GM12873 (cell line): Measurements from ENCODE around the gene C1orf50.

Source experiments
- TF ChIP-seq, protein P1 (sequence below): IDR thresholded peaks from 2 replicates; pipeline ENCODE4 v1.5.1; 2012; ENCODE audit warnings: low read depth, mild to moderate bottlenecking, moderate library complexity, low read length, control low read depth; ENCODE audit not compliant: insufficient read depth; ENCODE audit errors: missing control alignments

The C1orf50 gene

DNA sequence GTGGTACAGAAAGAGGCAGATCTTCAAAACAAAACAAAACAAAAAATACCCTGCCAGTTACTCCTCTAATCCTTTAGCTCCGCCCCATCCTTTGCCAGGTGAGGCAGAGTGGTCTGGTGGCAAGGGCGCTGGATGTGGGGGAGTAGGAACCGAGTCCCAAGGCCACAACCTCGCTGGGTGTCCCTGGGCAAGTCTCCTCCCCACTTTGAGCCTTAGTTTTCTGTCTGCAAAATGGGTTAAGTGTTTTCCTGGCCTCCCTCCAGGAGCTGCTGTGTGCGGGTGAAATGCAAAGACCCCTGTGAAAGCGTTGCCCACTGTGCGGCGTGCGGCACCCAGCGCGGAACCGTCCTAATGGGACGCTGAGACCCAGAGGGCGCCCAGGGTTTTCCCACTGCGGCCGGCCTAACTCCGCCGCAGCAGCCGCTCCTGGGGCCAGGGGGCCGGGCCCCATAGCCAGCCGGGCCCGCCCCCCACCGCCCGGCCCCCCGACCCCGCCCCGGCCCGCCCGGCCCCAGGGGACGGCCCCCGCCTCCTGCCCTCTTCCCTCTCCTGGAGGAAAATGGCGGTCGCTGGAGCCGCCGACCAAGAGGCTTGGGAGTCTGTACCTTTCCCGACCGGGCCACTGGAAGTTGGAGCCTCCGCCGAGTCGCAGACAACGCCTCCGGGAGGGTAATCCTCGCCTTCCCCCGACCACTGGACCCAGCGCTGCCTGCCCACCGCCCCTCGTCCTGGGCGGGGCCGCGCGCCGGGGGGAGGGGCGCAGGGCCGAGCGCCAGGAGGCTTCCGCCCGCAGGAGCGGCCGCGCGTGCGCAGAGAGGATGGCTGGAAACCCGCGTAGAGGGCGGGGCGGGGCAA lies 49.8 kb downstream of the C1orf50 start, which contains the start of the genes ERMAP and SVBP:
Gene ERMAP (plus strand): TSS at position 538 of the 855 bp plus-strand sequence. CDS start 13,327 bp downstream, outside the sequence.
Gene SVBP (minus strand): TSS at position 813 of the 855 bp plus-strand sequence. CDS start 853 bp downstream, outside the sequence.
- TF ChIP-seq, protein P1, sequence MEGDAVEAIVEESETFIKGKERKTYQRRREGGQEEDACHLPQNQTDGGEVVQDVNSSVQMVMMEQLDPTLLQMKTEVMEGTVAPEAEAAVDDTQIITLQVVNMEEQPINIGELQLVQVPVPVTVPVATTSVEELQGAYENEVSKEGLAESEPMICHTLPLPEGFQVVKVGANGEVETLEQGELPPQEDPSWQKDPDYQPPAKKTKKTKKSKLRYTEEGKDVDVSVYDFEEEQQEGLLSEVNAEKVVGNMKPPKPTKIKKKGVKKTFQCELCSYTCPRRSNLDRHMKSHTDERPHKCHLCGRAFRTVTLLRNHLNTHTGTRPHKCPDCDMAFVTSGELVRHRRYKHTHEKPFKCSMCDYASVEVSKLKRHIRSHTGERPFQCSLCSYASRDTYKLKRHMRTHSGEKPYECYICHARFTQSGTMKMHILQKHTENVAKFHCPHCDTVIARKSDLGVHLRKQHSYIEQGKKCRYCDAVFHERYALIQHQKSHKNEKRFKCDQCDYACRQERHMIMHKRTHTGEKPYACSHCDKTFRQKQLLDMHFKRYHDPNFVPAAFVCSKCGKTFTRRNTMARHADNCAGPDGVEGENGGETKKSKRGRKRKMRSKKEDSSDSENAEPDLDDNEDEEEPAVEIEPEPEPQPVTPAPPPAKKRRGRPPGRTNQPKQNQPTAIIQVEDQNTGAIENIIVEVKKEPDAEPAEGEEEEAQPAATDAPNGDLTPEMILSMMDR = no peak

DNA sequence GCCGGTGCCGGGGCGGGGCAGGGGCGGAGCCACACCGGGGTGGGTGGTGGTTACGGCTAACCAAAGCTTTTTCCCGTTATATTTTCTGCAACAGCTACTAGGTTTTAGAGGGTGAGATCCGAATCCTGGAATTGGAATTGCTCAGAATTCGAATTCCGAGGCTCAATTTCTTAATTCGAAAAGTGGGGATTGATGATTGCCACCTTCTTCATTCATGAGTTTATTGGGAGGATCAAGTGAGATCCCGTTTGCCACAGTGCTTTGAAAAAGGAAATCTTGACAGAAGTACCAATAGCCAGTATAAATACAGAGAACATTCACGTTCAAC lies 50.4 kb downstream of the C1orf50 start:
- TF ChIP-seq, protein P1 = no peak

DNA sequence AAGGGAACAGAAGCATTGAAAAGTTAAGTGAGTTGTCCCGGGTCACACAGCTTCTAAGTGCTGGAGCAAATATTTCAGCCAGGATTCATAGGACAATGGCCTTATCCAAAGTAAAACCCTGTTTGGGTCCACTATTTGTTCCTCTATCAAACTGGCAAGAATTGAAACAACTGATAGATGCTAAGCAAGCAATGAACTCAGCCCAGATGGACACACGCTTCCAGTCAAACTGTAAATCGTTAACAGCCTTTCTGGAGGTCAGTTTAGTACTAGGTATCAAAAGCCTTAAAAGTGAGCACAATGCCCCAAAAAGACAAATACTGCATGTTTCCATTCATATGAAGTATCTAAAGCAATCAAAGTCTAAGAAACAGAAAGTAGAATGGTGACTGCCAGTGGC lies 50.9 kb downstream of the C1orf50 start:
- TF ChIP-seq, protein P1 = no peak

DNA sequence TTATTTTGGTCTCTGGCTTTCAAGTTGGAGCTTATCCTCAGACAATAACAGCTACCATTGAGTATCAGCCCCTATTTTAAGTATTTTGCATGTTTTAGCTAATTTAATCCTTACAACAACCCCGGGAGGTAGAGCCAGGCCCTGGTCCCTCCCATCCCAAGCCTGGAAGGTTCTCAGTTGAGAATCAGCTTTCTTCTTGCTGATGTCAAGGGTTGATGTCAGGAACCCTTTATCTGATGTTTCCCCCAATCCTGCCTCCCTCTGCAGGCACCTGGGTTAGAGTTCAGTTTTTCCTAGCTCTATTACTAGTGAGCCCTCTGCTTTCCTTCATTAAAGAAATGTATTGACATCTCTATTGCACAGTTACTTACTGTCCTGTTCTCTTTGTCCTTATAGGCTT lies 53.8 kb downstream of the C1orf50 start:
- TF ChIP-seq, protein P1 = no peak

DNA sequence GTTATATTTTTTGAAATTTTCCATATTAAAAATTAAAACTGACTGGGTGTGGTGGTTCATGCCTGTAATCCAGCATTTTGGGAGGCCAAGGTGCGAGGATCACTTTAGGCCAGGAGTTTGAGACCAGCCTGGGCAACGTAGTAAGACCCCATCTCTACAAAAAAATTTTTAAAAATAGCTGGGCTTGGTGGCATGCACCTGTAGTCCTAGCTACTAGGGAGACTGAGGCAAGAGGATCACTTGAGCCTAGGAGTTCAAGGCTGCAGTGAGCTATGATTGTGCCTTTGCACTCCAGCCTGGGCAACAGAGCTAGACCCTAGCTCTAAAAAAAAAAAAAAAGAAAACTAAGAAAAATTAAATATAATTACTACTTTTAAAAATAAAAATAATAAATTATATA lies 54.6 kb downstream of the C1orf50 start:
- TF ChIP-seq, protein P1 = no peak

DNA sequence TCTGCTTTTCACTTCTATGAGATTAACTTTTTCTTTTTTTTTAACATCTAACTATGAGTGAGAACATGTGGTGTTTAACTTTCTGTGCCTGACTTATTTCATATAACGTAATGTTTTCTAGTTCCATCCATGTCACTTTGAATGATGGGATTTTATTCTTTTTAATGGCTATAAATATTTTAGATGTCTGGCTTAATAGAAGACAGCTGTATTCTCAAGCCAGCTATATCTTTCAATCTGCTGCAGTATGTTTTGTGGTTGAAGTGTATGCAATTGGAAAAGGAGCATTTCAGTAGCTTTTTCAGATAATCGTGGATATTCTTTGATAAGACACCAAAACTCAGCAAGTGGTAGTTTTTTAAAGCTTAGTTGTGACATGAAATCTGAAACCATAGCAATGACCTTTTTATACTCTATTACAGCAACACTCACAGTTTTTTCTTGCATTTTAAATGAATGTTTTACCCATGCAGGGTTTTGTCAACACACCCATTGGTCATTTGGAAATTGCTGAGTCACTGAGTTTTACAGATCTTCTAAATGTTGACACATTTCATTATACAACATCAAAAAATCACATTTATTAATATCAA lies 55.8 kb downstream of the C1orf50 start:
- TF ChIP-seq, protein P1 = no peak

DNA sequence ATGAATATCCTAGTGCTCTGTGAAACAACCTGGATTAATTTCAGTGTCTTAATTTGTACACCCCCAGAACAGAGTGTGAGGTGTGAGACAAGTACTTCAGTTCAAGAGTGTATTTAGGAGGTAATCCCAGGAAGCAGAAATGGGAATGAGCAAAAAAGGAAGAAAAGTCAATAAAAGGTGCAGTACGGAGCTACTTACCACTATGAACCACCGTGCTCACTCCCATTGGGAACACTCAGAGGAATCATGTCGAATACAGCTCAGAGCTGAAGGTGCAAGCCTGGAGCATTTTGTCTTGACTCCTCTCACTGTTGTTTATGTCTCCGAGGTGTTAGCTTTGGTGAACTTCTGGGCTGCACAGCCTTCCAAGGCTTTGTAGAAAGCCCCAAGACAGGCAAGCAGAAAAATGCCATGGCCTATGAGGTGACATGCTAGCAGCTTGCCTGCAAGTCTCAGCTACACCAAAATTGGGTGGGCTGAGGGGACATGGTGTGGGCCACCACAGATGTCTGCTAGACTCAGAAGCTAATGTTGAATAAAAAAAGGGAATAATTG lies 57.5 kb downstream of the C1orf50 start:
- TF ChIP-seq, protein P1 = no peak
